ENCODE measurements around the gene CDK7. TPM values are rescaled to one million over a fixed set of nuclear protein-coding genes. Genes with fewer than 3 reads are reported as not detected.

CDK7 gene
- total and polyA plus RNA-seq, 9 of the 15 experiments (the other 6 are each of a cell fraction or from before 2014, with no cell fraction given) = 41.7 to 143 (median 65.3) TPM

DNA sequence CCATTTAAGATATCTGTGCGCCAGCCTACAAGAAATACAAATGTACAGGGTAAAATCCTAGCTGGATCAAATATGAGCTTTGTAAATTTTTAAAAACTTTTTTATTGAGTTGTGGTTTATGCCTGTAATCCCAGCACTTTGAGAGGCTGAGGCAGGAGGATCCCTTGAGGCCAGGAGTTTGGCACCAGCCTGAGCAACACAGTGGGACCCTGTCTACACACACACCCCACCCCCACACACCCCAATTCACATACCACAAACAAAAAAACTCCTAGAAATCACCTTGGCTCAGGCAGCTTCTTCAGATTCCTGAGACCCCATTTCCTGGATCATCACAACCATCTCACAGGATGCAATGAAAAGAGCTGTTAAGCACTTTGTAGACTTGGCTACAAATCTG lies 46.4 kb downstream of the CDK7 start (continued):
- TF ChIP-seq, protein P1, sequence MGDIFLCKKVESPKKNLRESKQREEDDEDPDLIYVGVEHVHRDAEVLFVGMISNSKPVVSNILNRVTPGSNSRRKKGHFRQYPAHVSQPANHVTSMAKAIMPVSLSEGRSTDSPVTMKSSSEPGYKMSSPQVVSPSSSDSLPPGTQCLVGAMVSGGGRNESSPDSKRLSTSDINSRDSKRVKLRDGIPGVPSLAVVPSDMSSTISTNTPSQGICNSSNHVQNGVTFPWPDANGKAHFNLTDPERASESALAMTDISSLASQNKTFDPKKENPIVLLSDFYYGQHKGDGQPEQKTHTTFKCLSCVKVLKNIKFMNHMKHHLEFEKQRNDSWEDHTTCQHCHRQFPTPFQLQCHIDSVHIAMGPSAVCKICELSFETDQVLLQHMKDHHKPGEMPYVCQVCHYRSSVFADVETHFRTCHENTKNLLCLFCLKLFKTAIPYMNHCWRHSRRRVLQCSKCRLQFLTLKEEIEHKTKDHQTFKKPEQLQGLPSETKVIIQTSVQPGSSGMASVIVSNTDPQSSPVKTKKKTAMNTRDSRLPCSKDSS (IDR thresholded peaks at IDR 0.05; ENCODE audit: low read depth, partially characterized antibody) = no peak
- TF ChIP-seq ZNF263 (CRISPR knock-in tag; IDR thresholded peaks at IDR 0.05; ENCODE audit: borderline replicate concordance) (no peak), ARNT (IDR thresholded peaks at IDR 0.05) (no peak)

DNA sequence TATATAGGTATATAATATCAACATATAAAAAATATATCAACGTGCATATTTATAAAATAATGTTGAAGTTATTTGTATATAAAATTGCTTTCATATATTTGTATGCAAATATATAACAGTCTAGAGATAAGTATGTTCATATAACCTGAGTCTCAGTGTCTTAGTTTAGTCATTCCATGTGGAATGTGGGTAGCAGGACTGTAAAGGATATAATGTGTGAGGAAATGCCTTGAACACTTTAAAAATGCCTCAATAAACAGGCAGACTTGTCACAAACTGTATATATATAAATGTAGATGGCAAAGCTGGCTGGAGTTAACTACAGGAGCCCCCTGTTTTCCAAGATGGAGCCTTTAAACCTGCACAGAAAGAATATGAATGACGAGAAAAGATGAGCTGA lies 49.5 kb downstream of the CDK7 start:
- 70% methylated on average over 2 of the region's 2 CpGs for WGBS (ENCODE audit: insufficient coverage, low coverage, missing lambda C conversion rate)
- H3K36me3 ChIP-seq (ENCODE audit: control insufficient read depth, insufficient read depth, low read length) = peaks cover 21% of the 10 kb centered on the region
- TF ChIP-seq BDP1 (IDR thresholded peaks at IDR 0.05; ENCODE audit: insufficient read depth, insufficient read length) (no peak), FOS (IDR thresholded peaks at IDR 0.05; ENCODE audit: extremely low read depth, insufficient read length) (no peak), DMBX1 (CRISPR knock-in tag; IDR thresholded peaks at IDR 0.05; ENCODE audit: borderline replicate concordance) (no peak), BRD9 (IDR thresholded peaks at IDR 0.05; ENCODE audit: low read depth, partially characterized antibody) (no peak), HLTF (IDR thresholded peaks at IDR 0.05) (no peak), NCOA6 (IDR thresholded peaks at IDR 0.05) (no peak), TAF1 (IDR thresholded peaks at IDR 0.05; ENCODE audit: control insufficient read depth, extremely low read depth, insufficient read depth, low read length, severe bottlenecking) (no peak), NCOA2 (IDR thresholded peaks at IDR 0.05; ENCODE audit: partially characterized antibody in 2 of 2) (no peak), TAF7 (tag; IDR thresholded peaks at IDR 0.05) (no peak), TFAM (CRISPR knock-in tag; conservative IDR thresholded peaks at IDR 0.05) (no peak), STAT5B (CRISPR knock-in tag; IDR thresholded peaks at IDR 0.05) (no peak), ZNF174 (CRISPR knock-in tag; IDR thresholded peaks at IDR 0.05) (no peak)
- TF ChIP-seq, protein P2, sequence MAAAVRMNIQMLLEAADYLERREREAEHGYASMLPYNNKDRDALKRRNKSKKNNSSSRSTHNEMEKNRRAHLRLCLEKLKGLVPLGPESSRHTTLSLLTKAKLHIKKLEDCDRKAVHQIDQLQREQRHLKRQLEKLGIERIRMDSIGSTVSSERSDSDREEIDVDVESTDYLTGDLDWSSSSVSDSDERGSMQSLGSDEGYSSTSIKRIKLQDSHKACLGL (CRISPR knock-in tag; IDR thresholded peaks at IDR 0.05; ENCODE audit: borderline replicate concordance, poor library complexity, severe bottlenecking) = no peak
- TF ChIP-seq, protein P3, sequence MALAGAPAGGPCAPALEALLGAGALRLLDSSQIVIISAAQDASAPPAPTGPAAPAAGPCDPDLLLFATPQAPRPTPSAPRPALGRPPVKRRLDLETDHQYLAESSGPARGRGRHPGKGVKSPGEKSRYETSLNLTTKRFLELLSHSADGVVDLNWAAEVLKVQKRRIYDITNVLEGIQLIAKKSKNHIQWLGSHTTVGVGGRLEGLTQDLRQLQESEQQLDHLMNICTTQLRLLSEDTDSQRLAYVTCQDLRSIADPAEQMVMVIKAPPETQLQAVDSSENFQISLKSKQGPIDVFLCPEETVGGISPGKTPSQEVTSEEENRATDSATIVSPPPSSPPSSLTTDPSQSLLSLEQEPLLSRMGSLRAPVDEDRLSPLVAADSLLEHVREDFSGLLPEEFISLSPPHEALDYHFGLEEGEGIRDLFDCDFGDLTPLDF (CRISPR knock-in tag; IDR thresholded peaks at IDR 0.05) = no peak
- TF ChIP-seq, protein P4, sequence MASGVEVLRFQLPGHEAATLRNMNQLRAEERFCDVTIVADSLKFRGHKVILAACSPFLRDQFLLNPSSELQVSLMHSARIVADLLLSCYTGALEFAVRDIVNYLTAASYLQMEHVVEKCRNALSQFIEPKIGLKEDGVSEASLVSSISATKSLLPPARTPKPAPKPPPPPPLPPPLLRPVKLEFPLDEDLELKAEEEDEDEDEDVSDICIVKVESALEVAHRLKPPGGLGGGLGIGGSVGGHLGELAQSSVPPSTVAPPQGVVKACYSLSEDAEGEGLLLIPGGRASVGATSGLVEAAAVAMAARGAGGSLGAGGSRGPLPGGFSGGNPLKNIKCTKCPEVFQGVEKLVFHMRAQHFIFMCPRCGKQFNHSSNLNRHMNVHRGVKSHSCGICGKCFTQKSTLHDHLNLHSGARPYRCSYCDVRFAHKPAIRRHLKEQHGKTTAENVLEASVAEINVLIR (CRISPR knock-in tag; IDR thresholded peaks at IDR 0.05) = no peak

More for the DNA sequence above, 49.5 kb downstream of the CDK7 start:
- no peaks in the 10 kb centered on the region for H4K20me1 ChIP-seq (replicated peaks; ENCODE audit: control insufficient read depth, insufficient read depth, low read length)
- H3K9me3 ChIP-seq (replicated peaks; ENCODE audit: control insufficient read depth, insufficient read depth, low read depth, low read length) = no peaks in the 10 kb centered on the region
- FAIRE-seq (no peak), DNase-seq (ENCODE audit: extremely low read depth in 1 of 4, low spot score in 3 of 4) (no peak), ATAC-seq (no peak)
- no peak overlapping the region for H3K9ac ChIP-seq (ENCODE audit: insufficient read depth in 1 of 2, low read depth in 2 of 2, low read length in 2 of 2)
- BruUV-seq (replicated peaks) = no TSS peak
- H3K4me2 ChIP-seq (ENCODE audit: insufficient read depth, low read length) = no peak overlapping the region
- in situ Hi-C loops (cut with MboI) (no loop called here), intact Hi-C loops (cut with micrococcal nuclease) (no loop called here)
- no peaks in the 10 kb centered on the region for H3K79me2 ChIP-seq (ENCODE audit: control insufficient read depth, insufficient read depth, low read length)
- H3K27me3 ChIP-seq (ENCODE audit: control insufficient read depth in 2 of 2, insufficient read depth in 2 of 2, low read length in 2 of 2) = no peaks in the 10 kb centered on the region
- CTCF ChIA-PET (ENCODE audit: low intra/inter-chr PET ratio) = no interaction called here
- H3K4me1 ChIP-seq (replicated peaks in 1 of 2; ENCODE audit: control insufficient read depth in 2 of 2, insufficient read depth in 2 of 2, low read length in 2 of 2) = no peaks in the 10 kb centered on the region
- POLR2A ChIA-PET = no interaction called here
- no peak overlapping the region for H2AFZ ChIP-seq (ENCODE audit: low read depth, low read length)
- no peak overlapping the region for H3K4me3 ChIP-seq
- no peak overlapping the region for H3K27ac ChIP-seq (ENCODE audit: extremely low read depth, low read depth, low read length)
- no peaks in the 10 kb centered on the region for H3K9me1 ChIP-seq (ENCODE audit: control insufficient read depth, insufficient read depth, low read length)

Measured in K562 (cell line).